Inflammatory macrophage treated with lipopolysaccharide for 1 hour (primary cell): ENCODE measurements around the gene APH1A.
"Not testable (repeated sequence)": the region's sequence is repeated elsewhere in the genome, so short reads cannot be mapped to it uniquely, and the experiment has no call there.

ENCODE experiments used
- DNase-seq, 2 donors: peaks; one replicate each; pipeline ENCODE4 v3.0.0-alpha.2; 2020 to 2022

APH1A gene

DNA sequence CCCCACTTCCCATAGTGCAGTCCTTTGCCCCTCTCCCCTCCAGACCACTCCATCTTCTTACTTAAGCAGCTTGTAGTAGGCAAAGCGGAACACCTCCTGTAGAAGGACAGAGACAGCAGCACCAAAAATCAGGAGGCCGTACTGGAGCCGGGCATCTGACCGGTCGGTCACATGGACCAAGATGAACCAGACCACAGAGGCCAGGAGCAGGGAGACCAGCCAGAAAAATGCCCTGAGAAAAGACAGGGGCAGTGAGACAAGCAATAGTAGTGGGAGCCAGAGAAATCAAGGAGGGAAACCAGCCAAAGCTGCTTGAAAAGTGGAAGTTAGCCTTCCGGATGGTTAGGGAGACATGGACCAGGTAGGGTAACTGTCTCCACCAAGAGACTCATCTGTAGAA, 920 bp downstream of the APH1A start:
- DNase-seq: no peak

DNA sequence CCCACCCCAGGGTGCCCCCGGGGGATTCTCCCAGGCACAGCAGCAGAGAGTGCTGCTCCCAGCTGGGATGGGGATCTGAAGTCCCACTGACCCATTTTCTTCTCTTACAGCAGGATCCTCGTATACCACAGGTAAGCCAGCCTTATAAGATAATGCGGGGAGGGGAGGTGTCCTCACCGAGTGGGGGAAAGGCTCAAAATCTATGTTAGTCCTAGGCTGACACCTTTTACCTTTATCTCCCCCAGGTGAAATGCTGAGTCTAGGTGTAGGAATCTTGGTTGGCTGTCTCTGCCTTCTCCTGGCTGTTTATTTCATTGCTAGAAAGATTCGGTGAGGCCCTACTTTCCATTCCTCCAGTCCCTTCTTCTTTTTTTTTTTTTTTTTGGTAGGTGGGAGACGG, 5.3 kb downstream of the APH1A start:
- DNase-seq: no peak

DNA sequence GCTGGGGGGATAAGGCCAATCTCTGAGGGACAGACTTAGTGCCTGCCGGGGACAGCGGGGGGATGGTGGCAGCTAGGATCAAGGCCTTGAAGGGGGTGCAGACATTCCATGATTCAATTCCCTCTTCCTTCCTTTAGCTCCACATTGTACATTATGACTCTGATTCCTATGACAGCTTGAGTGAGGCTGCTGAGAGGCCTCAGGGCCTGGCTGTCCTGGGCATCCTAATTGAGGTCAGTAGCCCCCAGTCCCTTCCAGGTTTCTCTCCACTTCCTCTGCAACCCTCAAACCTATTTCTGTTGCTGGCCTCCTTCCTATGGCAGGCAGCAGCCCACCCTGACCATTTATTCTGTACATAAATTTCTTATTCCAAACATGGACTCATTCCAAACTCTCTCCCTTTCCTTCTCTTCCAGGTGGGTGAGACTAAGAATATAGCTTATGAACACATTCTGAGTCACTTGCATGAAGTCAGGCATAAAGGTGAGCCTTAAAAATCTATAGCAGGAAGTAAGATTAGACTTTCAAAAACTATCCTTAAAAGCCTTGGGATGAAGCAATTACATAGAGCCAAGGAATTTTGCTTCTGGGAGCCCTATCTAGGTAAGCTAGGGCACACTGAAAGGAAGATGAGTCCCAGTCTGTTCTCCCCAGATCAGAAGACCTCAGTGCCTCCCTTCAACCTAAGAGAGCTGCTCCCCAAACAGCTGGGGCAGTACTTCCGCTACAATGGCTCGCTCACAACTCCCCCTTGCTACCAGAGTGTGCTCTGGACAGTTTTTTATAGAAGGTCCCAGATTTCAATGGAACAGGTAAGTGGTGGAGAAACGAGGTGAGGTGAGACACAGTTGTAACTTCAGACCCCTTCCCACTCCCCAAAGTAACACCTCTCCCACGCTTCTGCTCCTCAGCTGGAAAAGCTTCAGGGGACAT, 6.2 kb downstream of the APH1A start:
- DNase-seq: no peak

DNA sequence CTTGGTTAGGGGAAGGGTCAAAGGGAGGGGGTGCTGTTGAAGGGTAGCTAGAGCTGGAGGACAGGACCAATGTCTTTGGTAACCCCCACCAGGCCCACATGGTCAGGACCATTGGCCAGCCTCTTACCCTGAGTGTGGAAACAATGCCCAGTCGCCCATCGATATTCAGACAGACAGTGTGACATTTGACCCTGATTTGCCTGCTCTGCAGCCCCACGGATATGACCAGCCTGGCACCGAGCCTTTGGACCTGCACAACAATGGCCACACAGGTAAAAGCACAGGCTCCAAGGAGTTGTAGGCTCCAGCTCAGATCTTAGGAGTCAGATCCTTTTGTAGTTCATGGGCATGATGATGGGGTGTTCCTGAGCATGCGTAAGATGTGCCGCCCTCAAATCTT, 7.4 kb downstream of the APH1A start:
- no peak for DNase-seq

DNA sequence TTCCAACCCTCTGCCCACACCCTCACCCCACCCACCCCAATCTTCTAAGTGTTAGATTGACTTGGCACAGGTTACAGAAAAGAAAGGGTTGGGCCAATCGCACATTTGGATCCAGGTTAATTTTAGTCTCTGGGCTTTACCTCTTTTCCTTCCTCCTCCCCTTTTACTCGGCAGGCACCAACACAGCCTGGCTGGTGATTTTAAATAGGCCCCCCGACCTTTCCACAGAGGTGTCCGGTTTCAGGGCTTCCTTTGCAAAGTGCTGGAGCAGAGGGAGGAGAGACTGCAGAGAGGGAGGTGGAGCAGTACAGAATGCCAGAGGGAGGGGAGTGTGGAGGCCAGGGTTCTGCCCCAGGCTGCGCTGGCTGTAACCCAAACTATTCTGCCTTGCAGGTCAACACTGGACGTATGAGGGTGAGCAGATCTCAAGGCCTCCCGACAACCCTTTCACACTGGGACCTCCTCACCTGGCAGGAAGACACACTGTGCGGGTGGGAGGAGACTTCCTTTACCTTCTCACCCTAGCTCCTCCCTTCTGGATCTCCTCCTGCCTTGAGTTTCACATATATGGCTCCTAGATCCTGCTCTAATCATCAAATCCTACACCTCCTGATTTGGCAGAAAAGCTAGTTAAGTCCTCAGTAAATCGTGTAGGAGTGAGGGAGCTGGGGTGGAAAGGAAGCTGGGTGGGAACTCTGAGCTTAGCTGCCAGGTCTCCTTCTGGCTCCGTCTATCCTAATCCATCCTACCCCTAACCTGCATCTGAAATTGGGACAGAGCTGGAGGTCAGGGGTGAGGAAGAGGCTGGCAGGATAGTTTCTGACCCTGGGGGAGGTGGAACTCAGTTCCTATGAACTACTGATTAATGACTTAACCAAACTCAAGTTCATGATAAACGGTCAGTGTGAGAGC, 8.8 kb downstream of the APH1A start:
- no peak for DNase-seq

DNA sequence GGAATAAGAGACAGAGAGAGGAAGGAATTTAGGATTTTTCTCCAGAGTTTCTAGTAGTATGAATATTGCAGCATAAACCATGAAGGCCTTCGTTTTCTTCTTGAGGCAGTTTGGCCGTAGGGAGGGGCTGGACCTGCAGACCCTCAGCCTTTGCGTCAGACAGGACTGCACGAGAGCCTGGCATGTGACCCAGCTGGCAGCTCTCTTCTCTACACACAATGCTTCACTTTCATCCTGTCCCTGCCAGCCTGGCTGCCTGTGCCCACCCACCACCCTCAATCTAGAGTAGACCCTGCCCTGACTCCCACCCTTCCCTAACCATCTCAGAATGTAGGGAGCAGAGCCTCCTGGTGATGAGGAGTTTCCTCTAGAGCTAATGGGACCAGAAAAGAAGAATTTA, 9.6 kb downstream of the APH1A start:
- no peak for DNase-seq

DNA sequence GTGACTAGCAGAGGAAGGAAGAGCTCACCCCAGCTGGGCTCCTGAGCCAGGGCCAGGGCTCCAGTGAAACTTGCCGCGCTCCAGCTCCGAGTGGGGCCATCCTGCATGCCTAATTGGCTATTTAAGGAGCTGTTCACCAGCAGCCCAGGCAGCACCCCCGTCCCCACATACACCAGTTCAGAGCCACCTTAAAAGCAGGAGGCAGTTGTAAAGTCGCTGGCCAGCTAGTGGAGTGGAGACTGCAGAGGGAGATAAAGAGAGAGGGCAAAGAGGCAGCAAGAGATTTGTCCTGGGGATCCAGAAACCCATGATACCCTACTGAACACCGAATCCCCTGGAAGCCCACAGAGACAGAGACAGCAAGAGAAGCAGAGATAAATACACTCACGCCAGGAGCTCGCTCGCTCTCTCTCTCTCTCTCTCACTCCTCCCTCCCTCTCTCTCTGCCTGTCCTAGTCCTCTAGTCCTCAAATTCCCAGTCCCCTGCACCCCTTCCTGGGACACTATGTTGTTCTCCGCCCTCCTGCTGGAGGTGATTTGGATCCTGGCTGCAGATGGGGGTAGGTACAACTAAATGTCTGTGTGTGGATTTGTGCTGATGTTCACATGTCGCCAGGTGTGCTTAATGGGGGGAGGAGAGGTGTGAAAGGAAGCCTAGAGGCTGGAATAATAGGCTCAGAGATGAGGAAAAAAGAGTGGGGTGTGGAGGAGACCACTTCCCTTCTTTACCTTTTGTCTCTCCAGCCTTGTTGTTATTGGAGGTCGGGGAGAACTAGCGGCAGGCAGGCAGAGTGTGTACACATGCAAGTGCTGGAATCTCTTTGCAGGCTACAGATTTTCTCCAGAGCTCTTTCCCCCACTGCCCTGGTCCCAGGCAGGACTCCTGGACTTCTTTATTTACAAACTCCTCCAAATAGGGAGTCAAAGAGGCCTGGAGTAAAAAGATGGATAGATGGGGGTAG, 10.9 kb downstream of the APH1A start, which contains the start of gene CA14:
Gene CA14 (plus strand): TSS at position 151 of the 962 bp plus-strand sequence. CDS start 355 bp downstream, at position 506.
- DNase-seq: no peak

DNA sequence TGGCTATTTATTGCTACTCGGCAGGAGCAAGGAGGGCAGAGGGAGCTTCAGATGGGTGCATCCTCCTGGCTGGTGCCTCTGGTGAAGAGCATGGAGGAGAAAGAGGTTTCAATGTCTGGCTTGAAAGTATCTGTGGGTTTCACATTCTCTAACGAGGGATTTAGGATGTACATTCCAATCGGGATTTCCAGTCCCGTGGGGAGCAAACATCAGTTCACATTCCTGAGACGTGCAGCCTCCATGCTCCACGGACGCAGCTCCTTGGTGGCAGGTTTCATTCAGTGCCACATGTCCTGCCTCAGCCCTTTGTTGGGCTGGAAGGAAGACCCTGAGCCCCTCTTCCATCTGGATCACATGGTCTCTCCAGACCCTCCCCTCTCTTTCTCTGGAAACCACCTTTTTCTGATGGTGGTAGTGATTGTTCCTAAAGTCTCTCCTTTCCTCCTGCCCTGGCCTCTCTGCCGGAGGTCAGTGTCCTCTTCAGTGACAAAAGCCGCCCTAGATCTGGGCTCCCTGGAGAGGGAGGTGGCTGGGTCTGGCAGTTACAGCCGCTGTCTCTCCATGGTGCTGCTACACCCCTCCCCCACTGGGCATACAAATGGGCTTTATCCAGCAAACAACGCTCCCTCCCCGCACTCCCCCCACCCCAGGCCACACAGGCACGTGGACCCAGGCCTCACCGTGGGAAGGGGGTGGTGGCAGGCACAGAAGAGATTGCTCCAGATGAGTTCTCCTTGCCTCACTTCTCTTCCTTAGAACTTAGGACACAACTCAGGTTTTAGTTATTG, 12.1 kb downstream of the APH1A start:
- DNase-seq: no peak

DNA sequence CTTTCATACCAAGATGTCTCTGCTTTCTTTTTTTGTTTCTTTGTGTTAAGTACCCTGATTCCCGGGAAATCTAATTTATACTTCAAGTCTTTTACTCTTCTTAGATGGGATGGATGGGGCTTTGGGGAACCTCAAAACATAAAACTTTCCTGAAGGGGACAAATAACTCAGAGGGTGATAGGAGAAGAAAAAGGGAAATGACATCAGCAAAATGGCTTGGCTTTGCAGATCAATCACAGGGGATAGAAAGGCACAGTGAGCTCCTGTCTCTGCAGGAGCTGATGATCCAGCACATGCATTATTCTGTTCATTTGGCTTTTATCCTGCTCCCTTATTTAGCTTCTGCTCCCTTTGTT, 12.6 kb downstream of the APH1A start:
- DNase-seq: no peak

DNA sequence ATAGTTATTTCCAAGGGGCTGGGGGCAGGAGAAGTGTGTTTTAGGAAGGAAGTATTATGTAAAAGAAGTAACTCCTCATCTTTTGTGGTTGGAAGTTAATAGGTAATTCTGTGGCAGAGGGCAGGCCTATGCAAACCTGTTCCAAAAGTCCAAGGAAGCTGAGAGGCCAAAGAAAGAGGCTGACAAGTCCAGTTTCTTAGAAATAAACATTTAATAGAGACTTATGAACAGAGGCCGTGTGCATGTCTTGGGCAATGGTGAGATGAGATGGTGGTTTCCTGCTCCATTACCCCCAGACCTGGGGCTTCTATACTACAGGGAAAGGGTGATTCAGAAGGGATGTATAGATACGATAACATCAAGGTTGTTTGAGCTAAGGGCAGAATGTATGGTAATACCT, 18.9 kb downstream of the APH1A start:
- no peak for DNase-seq

DNA sequence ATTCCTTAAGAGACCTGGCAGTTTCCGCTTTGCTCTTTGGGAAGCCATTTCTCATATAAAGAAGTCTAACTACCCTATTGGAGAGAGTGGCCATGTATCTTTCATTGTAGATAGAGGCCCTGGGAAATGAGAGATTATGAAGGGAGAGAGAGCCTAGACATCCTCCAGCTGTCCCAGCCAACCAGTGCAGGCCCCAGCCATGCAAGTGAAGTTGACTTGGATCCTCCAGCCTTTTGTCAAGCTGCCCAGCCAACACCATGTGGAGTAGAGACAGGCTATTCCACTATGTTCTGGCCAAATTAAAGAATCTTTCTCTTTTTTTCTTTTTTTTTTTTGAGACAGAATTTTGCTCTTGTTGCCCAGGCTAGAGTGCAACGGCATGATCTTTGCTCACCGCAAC, 25.8 kb downstream of the APH1A start:
- DNase-seq: no peak

DNA sequence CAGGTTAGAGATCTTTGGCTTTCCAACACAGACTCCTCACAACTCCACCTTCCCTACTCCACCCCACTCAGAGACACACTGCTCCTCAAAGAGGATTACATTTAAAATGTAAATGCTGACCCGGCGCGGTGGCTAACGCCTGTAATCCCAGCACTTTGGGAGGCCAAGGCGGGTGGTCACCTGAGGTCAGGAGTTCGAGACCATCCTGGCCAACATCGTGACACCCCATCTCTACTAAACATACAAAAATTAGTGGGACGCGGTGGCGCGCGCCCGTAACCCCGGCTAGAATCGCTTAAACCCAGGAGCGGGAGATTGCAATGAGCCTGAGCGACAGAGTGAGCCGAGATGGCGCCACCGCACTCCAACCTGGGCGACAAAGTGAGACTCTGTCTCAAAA, 31.1 kb downstream of the APH1A start:
- no peak for DNase-seq

DNA sequence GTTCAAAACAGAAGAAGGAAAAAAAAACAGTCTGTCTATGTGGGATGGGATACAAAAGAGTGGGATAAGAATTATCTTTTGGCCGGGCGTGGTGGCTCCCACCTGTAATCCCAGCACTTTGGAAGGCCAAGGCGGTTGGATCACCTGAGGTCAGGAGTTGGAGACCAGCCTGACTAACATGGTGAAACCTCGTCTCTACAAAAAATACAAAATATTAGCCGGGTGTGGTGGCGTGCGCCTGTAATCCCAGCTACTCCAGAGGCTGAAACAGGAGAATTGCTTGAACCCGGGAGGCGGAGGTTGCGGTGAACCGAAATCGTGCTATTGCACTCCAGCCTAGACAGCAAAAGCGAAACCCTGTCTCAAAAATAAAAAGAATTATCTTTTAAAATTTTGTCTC, 31.6 kb downstream of the APH1A start:
- DNase-seq: not testable (repeated sequence)

DNA sequence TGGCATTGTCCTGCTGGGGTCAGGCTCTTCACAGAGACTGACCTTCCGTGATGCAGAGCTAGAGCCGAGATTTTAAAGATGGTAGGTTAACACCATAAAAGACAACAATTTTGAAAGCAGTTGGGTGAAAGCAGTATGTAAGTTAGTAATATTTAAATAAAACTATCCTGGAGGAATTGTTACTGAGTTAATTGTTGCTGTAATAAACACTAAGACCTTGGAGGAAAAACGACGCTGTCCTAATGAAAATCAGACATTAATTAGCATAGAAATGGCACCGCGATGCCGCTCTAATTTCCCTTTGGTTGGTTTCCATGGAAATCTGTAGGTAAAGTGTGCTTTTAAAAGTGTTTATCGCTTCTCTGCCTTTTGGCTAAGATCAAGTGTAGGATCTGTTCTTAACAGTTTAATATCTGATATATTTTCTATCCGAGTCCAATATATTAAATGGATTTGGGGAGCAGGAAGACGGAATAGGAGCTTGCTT, 32.2 kb downstream of the APH1A start:
- no peak for DNase-seq

DNA sequence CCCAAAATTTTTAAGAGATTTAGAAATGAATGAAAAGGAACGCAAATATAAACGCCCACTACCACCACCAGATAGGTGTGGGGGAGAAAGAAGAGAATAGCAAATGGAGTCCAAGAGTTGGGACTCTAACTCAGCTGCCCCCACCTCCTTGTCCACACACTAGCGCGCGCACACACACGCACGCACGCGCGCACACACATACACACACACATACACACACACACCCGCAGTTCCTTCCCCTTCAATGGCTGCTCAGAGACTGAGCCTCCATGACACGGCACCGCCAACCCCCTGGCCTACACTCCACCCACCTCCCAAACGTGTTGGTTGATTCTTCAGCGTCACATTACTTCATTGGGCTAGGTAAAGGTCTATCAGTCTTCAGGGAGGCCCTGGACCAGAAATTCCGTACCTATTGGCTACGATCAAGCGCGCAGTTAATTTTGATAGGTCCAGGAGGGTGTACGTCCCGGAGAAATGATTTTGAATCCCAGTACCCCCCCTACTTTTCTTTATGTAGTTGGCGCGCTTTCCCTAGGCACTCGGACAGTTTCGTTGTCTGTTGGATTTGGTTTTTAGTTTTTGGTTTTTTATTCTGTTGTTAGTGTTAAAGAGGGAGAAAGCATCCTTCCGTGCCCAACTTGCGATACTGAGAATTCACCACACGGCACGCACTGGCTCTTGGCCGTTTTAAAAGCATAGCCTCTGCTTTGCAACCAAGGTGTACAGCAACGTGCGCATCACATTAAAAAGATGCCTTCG, 32.8 kb downstream of the APH1A start, which contains the start of gene ANP32E:
Gene ANP32E (minus strand): TSS at position 261 of the 762 bp plus-strand sequence. CDS start 326 bp downstream, outside the sequence.
- DNase-seq: peak; percentile 95 to 97

DNA sequence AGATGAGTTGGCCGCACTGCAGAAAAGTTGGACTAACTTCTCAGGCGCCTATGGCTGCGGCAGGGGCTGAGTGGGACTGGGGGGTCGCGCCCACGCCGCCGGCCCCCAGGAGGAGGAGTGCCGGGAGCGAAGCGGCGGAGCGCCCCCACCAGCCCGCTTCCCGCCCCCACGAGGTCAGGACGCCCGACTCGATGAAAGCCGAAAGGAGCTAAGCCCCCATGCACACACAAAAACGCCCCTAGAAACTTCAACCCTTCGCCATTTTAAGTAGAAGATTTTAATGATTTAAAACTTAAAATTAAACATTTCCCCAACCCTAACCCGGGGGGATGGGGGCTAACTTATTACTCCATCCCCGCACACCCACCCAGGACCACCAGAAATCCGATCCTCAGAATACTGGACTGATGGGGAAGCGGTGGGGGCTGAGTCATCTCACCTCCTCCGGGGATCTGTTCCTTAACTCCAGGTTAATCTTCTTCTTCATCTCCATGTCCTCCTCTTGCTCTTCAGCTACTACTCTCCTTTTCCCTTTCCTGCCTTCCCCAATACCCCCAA, 33.4 kb downstream of the APH1A start:
- DNase-seq: peak in 1 of 2 donors; percentile 7

DNA sequence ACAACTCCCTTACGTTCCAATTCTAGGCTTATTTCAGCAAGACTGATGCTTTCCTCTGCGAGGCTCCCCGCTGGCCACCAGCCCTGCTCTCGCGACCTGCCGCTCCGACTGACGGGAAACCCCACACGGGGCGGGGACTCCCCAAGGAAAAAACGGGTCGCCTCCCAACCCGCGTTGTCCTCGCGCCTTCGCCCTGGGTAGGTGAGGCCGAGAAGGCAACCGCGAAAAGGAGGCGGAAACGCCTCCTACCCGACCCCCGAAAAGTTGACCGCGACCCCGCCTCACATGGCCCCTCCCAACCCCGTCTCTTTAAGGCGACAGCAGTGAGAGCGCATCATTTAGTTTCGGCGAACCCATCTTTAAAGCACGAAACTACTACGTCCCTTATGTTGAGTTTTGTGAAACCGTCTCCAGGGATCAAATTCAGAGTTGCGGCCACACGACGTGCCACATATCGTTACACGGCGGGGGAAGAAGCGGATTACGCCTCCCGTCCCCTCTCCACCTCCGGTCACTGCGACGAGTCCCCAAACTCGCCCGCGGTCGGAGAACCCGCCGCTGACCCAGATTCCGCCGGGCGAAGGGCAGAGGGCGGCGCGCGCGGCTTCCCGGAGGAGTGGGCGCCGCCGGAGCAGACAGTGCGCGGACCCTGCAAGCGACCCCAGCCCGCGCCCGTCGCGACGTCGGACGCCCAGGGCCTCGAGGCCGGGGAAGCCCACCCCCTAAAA, 34.1 kb downstream of the APH1A start:
- DNase-seq: peak; percentile 87 to 89

DNA sequence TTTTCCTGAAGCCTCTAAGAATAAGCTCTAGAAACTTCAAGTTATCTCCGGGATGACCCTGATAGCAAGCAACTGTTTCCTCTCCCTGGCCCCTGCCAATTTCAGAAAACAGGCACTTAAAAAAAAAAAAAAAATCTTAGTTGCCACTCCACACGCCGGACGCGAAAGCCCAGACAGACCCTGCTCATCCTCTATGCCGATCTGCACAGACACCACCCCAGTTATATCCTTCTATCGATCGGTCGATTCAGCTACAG, 34.6 kb downstream of the APH1A start:
- DNase-seq: no peak

DNA sequence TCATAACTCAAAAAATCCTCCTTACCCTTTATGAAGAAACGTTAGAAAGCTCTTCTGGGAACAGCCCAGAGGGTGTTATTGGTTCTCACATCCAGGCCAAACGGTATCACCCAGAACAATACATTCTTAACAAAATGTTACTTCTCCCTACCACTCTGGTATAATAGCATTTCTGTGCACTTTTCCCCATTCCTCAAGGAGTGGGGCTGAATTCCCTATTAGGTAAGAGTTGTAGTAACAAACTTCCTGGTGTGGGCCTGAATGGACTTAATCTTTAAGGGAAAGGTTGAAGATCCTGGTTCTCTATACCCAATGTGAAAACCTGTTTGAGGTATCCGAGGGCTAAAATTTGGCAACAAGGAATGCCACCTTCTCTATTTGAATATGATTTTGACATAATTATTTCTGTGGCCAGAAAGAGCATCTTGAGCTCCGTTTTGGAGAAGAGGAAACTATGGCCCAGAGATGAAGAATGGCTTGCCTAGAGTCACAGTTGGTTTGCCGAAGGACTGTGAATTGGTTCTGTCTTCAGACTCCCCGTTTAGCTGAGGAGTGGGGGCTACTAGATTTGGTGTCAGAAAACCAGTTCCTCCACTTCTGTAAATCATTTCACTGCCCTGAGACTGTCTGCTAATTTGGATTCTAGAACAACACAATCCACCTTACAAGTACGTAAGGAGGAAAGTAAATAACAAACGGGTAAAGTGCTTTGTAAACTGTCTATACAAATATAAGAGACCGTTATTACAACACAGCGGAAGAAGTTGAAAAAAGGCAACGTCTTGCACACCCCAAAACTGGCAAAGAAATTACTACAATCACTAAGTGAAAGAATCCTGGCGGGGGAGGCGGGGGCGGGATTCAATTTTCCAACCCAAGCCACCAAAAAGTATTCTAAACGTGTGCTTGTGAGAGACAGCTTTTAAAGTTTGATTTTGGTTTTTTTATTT, 35.2 kb downstream of the APH1A start:
- peak; percentile 49 to 67 for DNase-seq
